HEK293 (cell line): ENCODE results near the gene ODAD4.

Source experiments
- HOXD13 ChIP-seq: sonication (generic); formaldehyde crosslinking; IDR thresholded peaks from 2 replicates; pipeline ENCODE4 v1.8.0; 2022; ENCODE audit warnings: missing genetic modification reagents, borderline replicate concordance
- PBX3 ChIP-seq: sonication (generic); formaldehyde crosslinking; IDR thresholded peaks from 2 replicates; pipeline ENCODE4 v1.8.1; 2022; ENCODE audit warnings: mild to moderate bottlenecking, moderate library complexity, missing genetic modification reagents
- REPIN1 ChIP-seq: fragments of 450-650 bp; formaldehyde crosslinking; IDR thresholded peaks from 2 replicates; pipeline ENCODE4 v1.5.1; 2017; ENCODE audit warnings: missing biosample characterization, missing genetic modification characterization, low read depth
- SETDB1 ChIP-seq: IDR thresholded peaks from one replicate; pipeline ENCODE4 v1.6.1; 2017; ENCODE audit warnings: mild to moderate bottlenecking, low read length, moderate library complexity, mixed read lengths; ENCODE audit not compliant: insufficient read length
- SP3 ChIP-seq: fragments of 450-650 bp; formaldehyde crosslinking; IDR thresholded peaks from 2 replicates; pipeline ENCODE4 v1.5.1; 2016; ENCODE audit warnings: missing biosample characterization, missing genetic modification characterization
- ZEB2 ChIP-seq: fragments of 450-650 bp; formaldehyde crosslinking; IDR thresholded peaks from 2 replicates; pipeline ENCODE4 v1.5.1; 2016; ENCODE audit warnings: missing biosample characterization, missing genetic modification characterization
- ZFHX2 ChIP-seq: fragments of 450-650 bp; formaldehyde crosslinking; conservative IDR thresholded peaks from 2 replicates; pipeline ENCODE4 v1.5.1; 2016; ENCODE audit warnings: missing biosample characterization, missing genetic modification characterization
- ZNF132 ChIP-seq: fragments of 450-650 bp; formaldehyde crosslinking; IDR thresholded peaks from 2 replicates; pipeline ENCODE4 v1.5.1; 2017; ENCODE audit warnings: missing biosample characterization, missing genetic modification characterization, borderline replicate concordance
- ZNF138 ChIP-seq: fragments of 450-650 bp; formaldehyde crosslinking; IDR thresholded peaks from 2 replicates; pipeline ENCODE4 v1.5.1; 2016; ENCODE audit warnings: missing biosample characterization, missing genetic modification characterization, borderline replicate concordance
- ZNF140 ChIP-seq: fragments of 450-650 bp; formaldehyde crosslinking; IDR thresholded peaks from 2 replicates; pipeline ENCODE4 v1.5.1; 2016; ENCODE audit warnings: missing biosample characterization, missing genetic modification characterization
- ZNF16 ChIP-seq: fragments of 450-650 bp; formaldehyde crosslinking; IDR thresholded peaks from 2 replicates; pipeline ENCODE4 v1.5.1; 2016; ENCODE audit warnings: low read depth, missing biosample characterization, missing genetic modification characterization
- ZNF174 ChIP-seq: fragments of 450-650 bp; formaldehyde crosslinking; IDR thresholded peaks from 2 replicates; pipeline ENCODE4 v1.5.0; 2017; ENCODE audit warnings: missing biosample characterization, mild to moderate bottlenecking, missing genetic modification characterization
- ZNF23 ChIP-seq: fragments of 450-650 bp; formaldehyde crosslinking; IDR thresholded peaks from 2 replicates; pipeline ENCODE4 v1.5.1; 2016; ENCODE audit warnings: missing biosample characterization, missing genetic modification characterization, borderline replicate concordance
- ZNF274 ChIP-seq, 2 experiments: fragments of 200-500 bp in 1 of 2; fragments of 450-650 bp in 1 of 2; sonication (Bioruptor generic) in 1 of 2; formaldehyde crosslinking in 1 of 2; IDR thresholded peaks; 2 replicates each; pipeline versions ENCODE4 v1.5.1 to v1.6.1; 2014 to 2016; ENCODE audit warnings: borderline replicate concordance in 1 of 2, inconsistent platforms in 1 of 2, low read length in 1 of 2, missing biosample characterization in 1 of 2, missing genetic modification characterization in 1 of 2
- ZNF350 ChIP-seq: fragments of 450-650 bp; formaldehyde crosslinking; IDR thresholded peaks from 2 replicates; pipeline ENCODE4 v1.5.0; 2017; ENCODE audit warnings: missing biosample characterization, mild to moderate bottlenecking, missing genetic modification characterization
- ZNF366 ChIP-seq: fragments of 450-650 bp; formaldehyde crosslinking; conservative IDR thresholded peaks from 2 replicates; pipeline ENCODE4 v1.5.1; 2016; ENCODE audit warnings: missing biosample characterization, missing genetic modification characterization
- ZNF48 ChIP-seq: fragments of 450-650 bp; formaldehyde crosslinking; IDR thresholded peaks from 2 replicates; pipeline ENCODE4 v1.5.1; 2016; ENCODE audit warnings: missing biosample characterization, missing genetic modification characterization
- ZNF529 ChIP-seq: fragments of 450-650 bp; formaldehyde crosslinking; IDR thresholded peaks from 2 replicates; pipeline ENCODE4 v1.5.1; 2017; ENCODE audit warnings: missing genetic modification characterization, missing biosample characterization; ENCODE audit not compliant: insufficient replicate concordance
- ZNF623 ChIP-seq: fragments of 450-650 bp; formaldehyde crosslinking; IDR thresholded peaks from 2 replicates; pipeline ENCODE4 v1.5.1; 2016; ENCODE audit warnings: missing biosample characterization, missing genetic modification characterization
- ZNF670 ChIP-seq: fragments of 450-650 bp; formaldehyde crosslinking; IDR thresholded peaks from 2 replicates; pipeline ENCODE4 v1.5.1; 2016; ENCODE audit warnings: missing biosample characterization, missing genetic modification characterization, low read depth
- ZNF692 ChIP-seq: fragments of 450-650 bp; formaldehyde crosslinking; IDR thresholded peaks from 2 replicates; pipeline ENCODE4 v1.5.1; 2016; ENCODE audit warnings: missing biosample characterization, missing genetic modification characterization
- ZNF76 ChIP-seq: fragments of 450-650 bp; formaldehyde crosslinking; IDR thresholded peaks from 2 replicates; pipeline ENCODE4; 2016; ENCODE audit warnings: low read depth, missing biosample characterization, missing genetic modification characterization, borderline replicate concordance
- ZNF776 ChIP-seq: fragments of 450-650 bp; formaldehyde crosslinking; IDR thresholded peaks from 2 replicates; pipeline ENCODE4 v1.5.0; 2017; ENCODE audit warnings: missing biosample characterization, missing genetic modification characterization, borderline replicate concordance
- ZSCAN16 ChIP-seq: fragments of 450-650 bp; formaldehyde crosslinking; IDR thresholded peaks from 2 replicates; pipeline ENCODE4 v1.5.1; 2016; ENCODE audit warnings: missing biosample characterization, missing genetic modification characterization
- TF ChIP-seq, protein P1 (sequence below): fragments of 450-650 bp; formaldehyde crosslinking; IDR thresholded peaks from 2 replicates; pipeline ENCODE4 v1.5.1; 2016; ENCODE audit warnings: missing biosample characterization, missing genetic modification characterization
- TF ChIP-seq, protein P2 (sequence below): fragments of 450-650 bp; formaldehyde crosslinking; IDR thresholded peaks from 2 replicates; pipeline ENCODE4 v1.5.1; 2016; ENCODE audit warnings: missing biosample characterization, missing genetic modification characterization
- TF ChIP-seq, protein P3 (sequence below): fragments of 450-650 bp; formaldehyde crosslinking; IDR thresholded peaks from 2 replicates; pipeline ENCODE4 v1.5.0; 2017; ENCODE audit warnings: missing biosample characterization, missing genetic modification characterization, borderline replicate concordance
- TF ChIP-seq, protein P4 (sequence below): fragments of 450-650 bp; formaldehyde crosslinking; IDR thresholded peaks from 2 replicates; pipeline ENCODE4 v1.5.1; 2016; ENCODE audit warnings: missing biosample characterization, missing genetic modification characterization

ODAD4 gene

GRCh38 chr17:41930009-41930832 lies at the start of gene ODAD4 (continued):
- TF ChIP-seq, protein P1, sequence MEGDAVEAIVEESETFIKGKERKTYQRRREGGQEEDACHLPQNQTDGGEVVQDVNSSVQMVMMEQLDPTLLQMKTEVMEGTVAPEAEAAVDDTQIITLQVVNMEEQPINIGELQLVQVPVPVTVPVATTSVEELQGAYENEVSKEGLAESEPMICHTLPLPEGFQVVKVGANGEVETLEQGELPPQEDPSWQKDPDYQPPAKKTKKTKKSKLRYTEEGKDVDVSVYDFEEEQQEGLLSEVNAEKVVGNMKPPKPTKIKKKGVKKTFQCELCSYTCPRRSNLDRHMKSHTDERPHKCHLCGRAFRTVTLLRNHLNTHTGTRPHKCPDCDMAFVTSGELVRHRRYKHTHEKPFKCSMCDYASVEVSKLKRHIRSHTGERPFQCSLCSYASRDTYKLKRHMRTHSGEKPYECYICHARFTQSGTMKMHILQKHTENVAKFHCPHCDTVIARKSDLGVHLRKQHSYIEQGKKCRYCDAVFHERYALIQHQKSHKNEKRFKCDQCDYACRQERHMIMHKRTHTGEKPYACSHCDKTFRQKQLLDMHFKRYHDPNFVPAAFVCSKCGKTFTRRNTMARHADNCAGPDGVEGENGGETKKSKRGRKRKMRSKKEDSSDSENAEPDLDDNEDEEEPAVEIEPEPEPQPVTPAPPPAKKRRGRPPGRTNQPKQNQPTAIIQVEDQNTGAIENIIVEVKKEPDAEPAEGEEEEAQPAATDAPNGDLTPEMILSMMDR (tag by site-specific recombination) = peak; percentile 90
- no peak for TF ChIP-seq ZNF23
- TF ChIP-seq PBX3 (CRISPR knock-in tag) = peak; percentile 60; the same call in 1 of the 2 replicates
- TF ChIP-seq ZNF132 (tag by site-specific recombination) = no peak
- peak; percentile 68; the same call in 1 of the 2 replicates for TF ChIP-seq REPIN1 (tag by site-specific recombination)
- TF ChIP-seq ZNF350 (tag by site-specific recombination) = no peak
- TF ChIP-seq, protein P2, sequence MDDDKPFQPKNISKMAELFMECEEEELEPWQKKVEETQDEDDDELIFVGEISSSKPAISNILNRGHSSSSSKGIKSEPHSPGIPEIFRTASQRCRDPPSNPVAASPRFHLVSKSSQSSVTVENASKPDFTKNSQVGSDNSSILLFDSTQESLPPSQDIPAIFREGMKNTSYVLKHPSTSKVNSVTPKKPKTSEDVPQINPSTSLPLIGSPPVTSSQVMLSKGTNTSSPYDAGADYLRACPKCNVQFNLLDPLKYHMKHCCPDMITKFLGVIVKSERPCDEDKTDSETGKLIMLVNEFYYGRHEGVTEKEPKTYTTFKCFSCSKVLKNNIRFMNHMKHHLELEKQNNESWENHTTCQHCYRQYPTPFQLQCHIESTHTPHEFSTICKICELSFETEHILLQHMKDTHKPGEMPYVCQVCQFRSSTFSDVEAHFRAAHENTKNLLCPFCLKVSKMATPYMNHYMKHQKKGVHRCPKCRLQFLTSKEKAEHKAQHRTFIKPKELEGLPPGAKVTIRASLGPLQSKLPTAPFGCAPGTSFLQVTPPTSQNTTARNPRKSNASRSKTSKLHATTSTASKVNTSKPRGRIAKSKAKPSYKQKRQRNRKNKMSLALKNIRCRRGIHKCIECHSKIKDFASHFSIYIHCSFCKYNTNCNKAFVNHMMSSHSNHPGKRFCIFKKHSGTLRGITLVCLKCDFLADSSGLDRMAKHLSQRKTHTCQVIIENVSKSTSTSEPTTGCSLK (tag by site-specific recombination) = no peak
- TF ChIP-seq SETDB1 = no peak
- peak; percentile 67; the same call in 1 of the 2 replicates for TF ChIP-seq ZEB2 (tag by site-specific recombination)
- peak; percentile 34; the same call in 1 of the 2 replicates for TF ChIP-seq ZSCAN16 (tag by site-specific recombination)
- no peak for TF ChIP-seq ZNF623 (tag by site-specific recombination)
- TF ChIP-seq ZNF76 (tag by site-specific recombination) = no peak; the same call in 1 of the 2 replicates
- no peak for TF ChIP-seq ZNF174 (tag by site-specific recombination)
- no peak for TF ChIP-seq HOXD13 (CRISPR knock-in tag)
- TF ChIP-seq SP3 (tag by site-specific recombination) = peak; percentile 63; the same call in 1 of the 2 replicates
- TF ChIP-seq ZNF366 = peak; percentile 55
- TF ChIP-seq ZNF692 (tag by site-specific recombination) = peak; percentile 70; the same call in 1 of the 2 replicates
- no peak for TF ChIP-seq ZNF670 (tag by site-specific recombination)
- no peak for TF ChIP-seq ZNF274 (IDR thresholded peaks at IDR 0.05; ENCODE audit: low read length)
- TF ChIP-seq ZNF274 (tag by site-specific recombination; IDR thresholded peaks at IDR 0.05; ENCODE audit: borderline replicate concordance) = no peak
- TF ChIP-seq ZNF16 (tag by site-specific recombination) = peak; percentile 46
- TF ChIP-seq, protein P3, sequence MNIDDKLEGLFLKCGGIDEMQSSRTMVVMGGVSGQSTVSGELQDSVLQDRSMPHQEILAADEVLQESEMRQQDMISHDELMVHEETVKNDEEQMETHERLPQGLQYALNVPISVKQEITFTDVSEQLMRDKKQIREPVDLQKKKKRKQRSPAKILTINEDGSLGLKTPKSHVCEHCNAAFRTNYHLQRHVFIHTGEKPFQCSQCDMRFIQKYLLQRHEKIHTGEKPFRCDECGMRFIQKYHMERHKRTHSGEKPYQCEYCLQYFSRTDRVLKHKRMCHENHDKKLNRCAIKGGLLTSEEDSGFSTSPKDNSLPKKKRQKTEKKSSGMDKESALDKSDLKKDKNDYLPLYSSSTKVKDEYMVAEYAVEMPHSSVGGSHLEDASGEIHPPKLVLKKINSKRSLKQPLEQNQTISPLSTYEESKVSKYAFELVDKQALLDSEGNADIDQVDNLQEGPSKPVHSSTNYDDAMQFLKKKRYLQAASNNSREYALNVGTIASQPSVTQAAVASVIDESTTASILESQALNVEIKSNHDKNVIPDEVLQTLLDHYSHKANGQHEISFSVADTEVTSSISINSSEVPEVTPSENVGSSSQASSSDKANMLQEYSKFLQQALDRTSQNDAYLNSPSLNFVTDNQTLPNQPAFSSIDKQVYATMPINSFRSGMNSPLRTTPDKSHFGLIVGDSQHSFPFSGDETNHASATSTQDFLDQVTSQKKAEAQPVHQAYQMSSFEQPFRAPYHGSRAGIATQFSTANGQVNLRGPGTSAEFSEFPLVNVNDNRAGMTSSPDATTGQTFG (tag by site-specific recombination) = no peak
- no peak for TF ChIP-seq ZNF776
- TF ChIP-seq, protein P4, sequence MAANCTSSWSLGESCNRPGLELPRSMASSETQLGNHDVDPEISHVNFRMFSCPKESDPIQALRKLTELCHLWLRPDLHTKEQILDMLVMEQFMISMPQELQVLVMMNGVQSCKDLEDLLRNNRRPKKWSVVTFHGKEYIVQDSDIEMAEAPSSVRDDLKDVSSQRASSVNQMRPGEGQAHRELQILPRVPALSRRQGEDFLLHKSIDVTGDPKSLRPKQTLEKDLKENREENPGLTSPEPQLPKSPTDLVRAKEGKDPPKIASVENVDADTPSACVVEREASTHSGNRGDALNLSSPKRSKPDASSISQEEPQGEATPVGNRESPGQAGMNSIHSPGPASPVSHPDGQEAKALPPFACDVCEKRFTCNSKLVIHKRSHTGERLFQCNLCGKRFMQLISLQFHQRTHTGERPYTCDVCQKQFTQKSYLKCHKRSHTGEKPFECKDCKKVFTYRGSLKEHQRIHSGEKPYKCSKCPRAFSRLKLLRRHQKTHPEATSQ = peak; percentile 27; the same call in 1 of the 2 replicates
- TF ChIP-seq ZNF138 (tag by site-specific recombination) = no peak
- no peak for TF ChIP-seq ZNF529 (tag by site-specific recombination)
- no peak for TF ChIP-seq ZNF48 (tag by site-specific recombination)
- TF ChIP-seq ZFHX2 (tag by site-specific recombination) = no peak
- no peak for TF ChIP-seq ZNF140
